Umbilical cord (tissue), 2 donors: Measurements from ENCODE around the gene TRAPPC2L. TPM values are rescaled to one million over a fixed set of nuclear protein-coding genes. Genes with fewer than 3 reads are reported as not detected.

Experiments
- DNase-seq: peaks from one replicate; pipeline ENCODE4 v3.0.0-alpha.2; 2015; ENCODE audit warnings: low spot score
- total RNA-seq: library from RNA; depleted of rRNA; stranded (reverse); fragments of >200 nt; gene quantifications from one replicate; pipeline ENCODE4 v1.2.3, GENCODE V29; 2014; ENCODE audit warnings: low replicate concordance; ENCODE audit not compliant: insufficient read depth

The TRAPPC2L gene
- total RNA-seq, 1 donor from 2014 or later = 9.9 TPM

- DNase-seq = no peak
These were observed 51.4 kb downstream of the TRAPPC2L start for GRCh38 chr16:88908307-88908706.

- no peak for DNase-seq
These were observed 52.7 kb downstream of the TRAPPC2L start for GRCh38 chr16:88909431-88910210.

- DNase-seq = no peak
These were observed 53.6 kb downstream of the TRAPPC2L start for GRCh38 chr16:88910284-88911135.

GRCh38 chr16:88911136-88911945 is 54.4 kb downstream of the TRAPPC2L start:
- DNase-seq = no peak

GRCh38 chr16:88911946-88912310 is 55.0 kb downstream of the TRAPPC2L start:
- no peak for DNase-seq

Other genes starting within 250 kb of the TRAPPC2L start
- gene IL17C, start 218.6 kb upstream of the TRAPPC2L start, total RNA-seq = not detected
- 70.3 TPM for gene CYBA, start 206.1 kb upstream of the TRAPPC2L start, total RNA-seq
- gene MVD, start 194.0 kb upstream of the TRAPPC2L start, total RNA-seq = 21.4 TPM
- not detected for gene SNAI3, start 170.6 kb upstream of the TRAPPC2L start, total RNA-seq
- gene RNF166, start 150.7 kb upstream of the TRAPPC2L start, total RNA-seq = 29.9 TPM
- gene CTU2, start 150.6 kb upstream of the TRAPPC2L start, total RNA-seq = 10.8 TPM
- 91.7 TPM for gene PIEZO1, start 71.9 kb upstream of the TRAPPC2L start, total RNA-seq
- gene CDT1, start 53.3 kb upstream of the TRAPPC2L start, total RNA-seq = 1.9 TPM
- gene APRT, start 45.2 kb upstream of the TRAPPC2L start, total RNA-seq = 34.2 TPM
- 14.9 TPM for gene GALNS, start 180 bp upstream of the TRAPPC2L start, total RNA-seq
- 1.7 TPM for gene PABPN1L, start 9.5 kb downstream of the TRAPPC2L start, total RNA-seq
- gene CBFA2T3, start 120.1 kb downstream of the TRAPPC2L start, total RNA-seq = 1.4 TPM
- 36.6 TPM for gene ACSF3, start 236.7 kb downstream of the TRAPPC2L start, total RNA-seq